ENCODE results near the gene OR2L8.

The OR2L8 gene

GRCh38 chr1:247992986-247993385 lies 44.3 kb downstream of the OR2L8 start:
- DNase-seq (ENCODE audit: low read depth, low spot score): no peak

- no peak for DNase-seq (ENCODE audit: low read depth, low spot score)
These were observed 50.2 kb downstream of the OR2L8 start for GRCh38 chr1:247998811-247999210.
